ENCODE measurements around the gene BMP7. TPM values are rescaled to one million over a fixed set of nuclear protein-coding genes. Genes with fewer than 3 reads are reported as not detected.

BMP7 gene
- total and polyA plus RNA-seq, 9 of the 15 experiments (the other 6 are each of a cell fraction or from before 2014, with no cell fraction given) = 0.18 TPM; not detected in 8

GRCh38 chr20:57274299-57274698, 7.9 kb upstream of the BMP7 start:
- Histone ChIP-seq H2AFZ (ENCODE audit: low read depth, low read length) (no peak overlapping the region), H3K4me2 (ENCODE audit: insufficient read depth, low read length) (no peak overlapping the region), H3K9me1 (ENCODE audit: control insufficient read depth, insufficient read depth, low read length) (peaks cover 2% of the 10 kb centered on the region), H3K4me1 (replicated peaks in 1 of 2; ENCODE audit: control insufficient read depth in 2 of 2, insufficient read depth in 2 of 2, low read length in 2 of 2) (peaks cover 0 to 3% of the 10 kb centered on the region in 2 experiments; a peak in 3 of 5 replicates), H3K9me3 (replicated peaks; ENCODE audit: control insufficient read depth, insufficient read depth, low read depth, low read length) (no peaks in the 10 kb centered on the region), H3K27me3 (ENCODE audit: control insufficient read depth in 2 of 2, insufficient read depth in 2 of 2, low read length in 2 of 2) (peaks cover 3 to 32% of the 10 kb centered on the region in 2 experiments; a peak in 3 of 5 replicates), H4K20me1 (replicated peaks; ENCODE audit: control insufficient read depth, insufficient read depth, low read length) (peaks cover 8% of the 10 kb centered on the region; the same call in 1 of the 2 replicates), H3K27ac (ENCODE audit: extremely low read depth, low read depth, low read length) (no peak overlapping the region), H3K36me3 (ENCODE audit: control insufficient read depth, insufficient read depth, low read length) (no peaks in the 10 kb centered on the region), H3K9ac (ENCODE audit: insufficient read depth in 1 of 2, low read depth in 2 of 2, low read length in 2 of 2) (no peak overlapping the region), H3K4me3 (no peak overlapping the region), H3K79me2 (ENCODE audit: control insufficient read depth, insufficient read depth, low read length) (no peaks in the 10 kb centered on the region)
- in situ Hi-C loops (cut with MboI) (no loop called here), intact Hi-C loops (cut with micrococcal nuclease) (no loop called here)
- ChIA-PET POLR2A (interaction anchor here (0.6 to 1.1 kb wide), 3 partner anchors 12 to 894 kb away, joined by 3 read pairs; no protein-coding TSS in a partner anchor), CTCF (ENCODE audit: low intra/inter-chr PET ratio) (no interaction called here)
- BruUV-seq (replicated peaks) = no TSS peak
- DNase-seq (ENCODE audit: extremely low read depth in 1 of 4, low spot score in 3 of 4) (no peak), FAIRE-seq (no peak), ATAC-seq (no peak; the same call in 2 of the 3 replicates)
- WGBS (ENCODE audit: insufficient coverage, low coverage, missing lambda C conversion rate) = 14% methylated on average over 3 of the region's 3 CpGs
- TF ChIP-seq, protein P1, sequence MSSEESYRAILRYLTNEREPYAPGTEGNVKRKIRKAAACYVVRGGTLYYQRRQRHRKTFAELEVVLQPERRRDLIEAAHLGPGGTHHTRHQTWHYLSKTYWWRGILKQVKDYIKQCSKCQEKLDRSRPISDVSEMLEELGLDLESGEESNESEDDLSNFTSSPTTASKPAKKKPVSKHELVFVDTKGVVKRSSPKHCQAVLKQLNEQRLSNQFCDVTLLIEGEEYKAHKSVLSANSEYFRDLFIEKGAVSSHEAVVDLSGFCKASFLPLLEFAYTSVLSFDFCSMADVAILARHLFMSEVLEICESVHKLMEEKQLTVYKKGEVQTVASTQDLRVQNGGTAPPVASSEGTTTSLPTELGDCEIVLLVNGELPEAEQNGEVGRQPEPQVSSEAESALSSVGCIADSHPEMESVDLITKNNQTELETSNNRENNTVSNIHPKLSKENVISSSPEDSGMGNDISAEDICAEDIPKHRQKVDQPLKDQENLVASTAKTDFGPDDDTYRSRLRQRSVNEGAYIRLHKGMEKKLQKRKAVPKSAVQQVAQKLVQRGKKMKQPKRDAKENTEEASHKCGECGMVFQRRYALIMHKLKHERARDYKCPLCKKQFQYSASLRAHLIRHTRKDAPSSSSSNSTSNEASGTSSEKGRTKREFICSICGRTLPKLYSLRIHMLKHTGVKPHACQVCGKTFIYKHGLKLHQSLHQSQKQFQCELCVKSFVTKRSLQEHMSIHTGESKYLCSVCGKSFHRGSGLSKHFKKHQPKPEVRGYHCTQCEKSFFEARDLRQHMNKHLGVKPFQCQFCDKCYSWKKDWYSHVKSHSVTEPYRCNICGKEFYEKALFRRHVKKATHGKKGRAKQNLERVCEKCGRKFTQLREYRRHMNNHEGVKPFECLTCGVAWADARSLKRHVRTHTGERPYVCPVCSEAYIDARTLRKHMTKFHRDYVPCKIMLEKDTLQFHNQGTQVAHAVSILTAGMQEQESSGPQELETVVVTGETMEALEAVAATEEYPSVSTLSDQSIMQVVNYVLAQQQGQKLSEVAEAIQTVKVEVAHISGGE (CRISPR knock-in tag; IDR thresholded peaks at IDR 0.05) = peak in 1 of 3 experiments; percentile 73; a peak in 2 of 6 replicates
- no peak for TF ChIP-seq GTF3C2 (IDR thresholded peaks at IDR 0.05; ENCODE audit: borderline replicate concordance, extremely low read depth, insufficient read length)

All from K562 (cell line).